K562 (cell line): ENCODE measurements around the gene SLC13A1. TPM values are rescaled to one million over a fixed set of nuclear protein-coding genes. Genes with fewer than 3 reads are reported as not detected.

ENCODE experiments used
- ATAC-seq: fragments of 200-7000 bp; cut with Tn5 transposase; 3 replicates; pipeline ENCODE4 v1.9.1; 2020; ENCODE audit warnings: moderate library complexity
- BruUV-seq: library from RNA; stranded (reverse); fragments of 400-500 nt; replicated peaks from 2 replicates; lab custom pipeline; 2021; lab: Mats Ljungman, UMichigan
- CTCF ChIA-PET: fragments of 300-600 bp; formaldehyde crosslinking; extraction: SDS; loops from one replicate; lab custom pipeline; 2021; ENCODE audit warnings: low intra/inter-chr PET ratio; lab: Yijun Ruan, JAX
- POLR2A ChIA-PET: fragments of 300-600, 350-650 bp; sonication (Branson Sonifier 250); formaldehyde crosslinking; extraction: SDS; loops from one replicate; lab custom pipeline; 2021; ENCODE audit warnings: antibody characterized with exemption, inconsistent platforms; lab: Yijun Ruan, JAX
- DNase-seq, 4 experiments: peaks; one replicate each; pipeline versions ENCODE4 v3.0.0 to v3.0.0-alpha.2; 2011 to 2018; ENCODE audit warnings: low spot score in 3 of 4, mixed read lengths in 3 of 4; ENCODE audit errors: extremely low read depth in 1 of 4
- FAIRE-seq: peaks from 2 replicates; lab custom pipeline; 2011; peaks lifted over from hg19 to GRCh38; lab: Jason Lieb, UNC
- H2AFZ ChIP-seq: 2 replicates; pipeline ENCODE4 v1.6.0; 2011; ENCODE audit warnings: low read depth, low read length, control low read depth, inconsistent platforms
- H3K27ac ChIP-seq: fragments of 200-600 bp; 3 replicates; pipeline ENCODE4 v1.8.0; 2011; ENCODE audit warnings: low read depth, mild to moderate bottlenecking, control low read depth, inconsistent platforms, low read length, moderate library complexity, mixed read lengths; ENCODE audit errors: extremely low read depth
- H3K27me3 ChIP-seq, 2 experiments: fragments of 300-600 bp in 1 of 2; 2 replicates in 1 of 2; 3 replicates in 1 of 2; pipeline versions ENCODE4 v1.6.0 to v1.8.0; 2011; ENCODE audit warnings: inconsistent platforms in 2 of 2, low read length in 2 of 2, mild to moderate bottlenecking in 1 of 2, mixed read lengths in 1 of 2, moderate library complexity in 1 of 2; ENCODE audit not compliant: control insufficient read depth in 2 of 2, insufficient read depth in 2 of 2
- H3K36me3 ChIP-seq: fragments of 300-600 bp; 3 replicates; pipeline ENCODE4 v1.8.0; 2011; ENCODE audit warnings: mild to moderate bottlenecking, low read length, inconsistent platforms; ENCODE audit not compliant: control insufficient read depth, insufficient read depth
- H3K4me1 ChIP-seq, 2 experiments: fragments of 200-600 bp in 1 of 2; replicated peaks in 1 of 2; 2 replicates in 1 of 2; 3 replicates in 1 of 2; pipeline versions ENCODE4 v1.5.1 to v1.8.0; 2011; ENCODE audit warnings: inconsistent platforms in 2 of 2, low read length in 2 of 2, mild to moderate bottlenecking in 1 of 2, mixed read lengths in 1 of 2, moderate library complexity in 1 of 2; ENCODE audit not compliant: control insufficient read depth in 2 of 2, insufficient read depth in 2 of 2
- H3K4me2 ChIP-seq: 2 replicates; pipeline ENCODE4 v1.6.1; 2011; ENCODE audit warnings: low read length, control low read depth, inconsistent platforms, mixed read lengths; ENCODE audit not compliant: insufficient read depth
- H3K4me3 ChIP-seq: fragments of 200-600 bp; sonication (generic), shearing (Covaris generic); 2 replicates; pipeline ENCODE4 v1.5.1; 2016; ENCODE audit warnings: control low read depth, inconsistent platforms
- H3K79me2 ChIP-seq: fragments of 200-600 bp; 3 replicates; pipeline ENCODE4 v1.8.0; 2011; ENCODE audit warnings: low read length, inconsistent platforms; ENCODE audit not compliant: control insufficient read depth, insufficient read depth
- H3K9ac ChIP-seq, 2 experiments: 2 replicates each; pipeline versions ENCODE4 v1.6.0 to v1.6.1; 2011; ENCODE audit warnings: low read depth in 2 of 2, low read length in 2 of 2, control low read depth in 1 of 2, inconsistent platforms in 1 of 2, mild to moderate bottlenecking in 1 of 2, mixed read lengths in 1 of 2; ENCODE audit not compliant: insufficient read depth in 1 of 2
- H3K9me1 ChIP-seq: one replicate; pipeline ENCODE4 v1.6.0; 2011; ENCODE audit warnings: inconsistent platforms, mild to moderate bottlenecking, low read length, moderate library complexity; ENCODE audit not compliant: control insufficient read depth, insufficient read depth
- H3K9me3 ChIP-seq: replicated peaks from 2 replicates; pipeline ENCODE4 v1.5.1; 2011; ENCODE audit warnings: low read depth, low read length, inconsistent platforms; ENCODE audit not compliant: control insufficient read depth, insufficient read depth
- H4K20me1 ChIP-seq: replicated peaks from 2 replicates; pipeline ENCODE4 v1.6.1; 2011; ENCODE audit warnings: low read length, inconsistent platforms, mixed read lengths; ENCODE audit not compliant: control insufficient read depth, insufficient read depth
- CBX5 ChIP-seq: IDR thresholded peaks from 2 replicates; pipeline ENCODE4 v1.6.1; 2014; ENCODE audit warnings: low read depth, borderline replicate concordance
- OTX1 ChIP-seq: fragments of 450-650 bp; formaldehyde crosslinking; IDR thresholded peaks from 2 replicates; pipeline ENCODE4 v1.4.0; 2022; ENCODE audit warnings: mild to moderate bottlenecking
- PYGO2 ChIP-seq: fragments of 450-650 bp; IDR thresholded peaks from 2 replicates; pipeline ENCODE4 v1.6.1; 2016; ENCODE audit warnings: mild to moderate bottlenecking, missing genetic modification characterization, moderate library complexity, missing compliant biosample characterization
- SMARCB1 ChIP-seq: IDR thresholded peaks from 2 replicates; pipeline ENCODE4 v1.6.1; 2011; ENCODE audit warnings: improper control_type of control experiment, low read depth; ENCODE audit not compliant: insufficient read length
- SMC3 ChIP-seq: conservative IDR thresholded peaks from 2 replicates; pipeline ENCODE4 v1.6.1; 2011; ENCODE audit warnings: low read depth, low read length, improper control_type of control experiment; ENCODE audit not compliant: insufficient read depth
- TAF15 ChIP-seq: fragments of 200-400 bp; formaldehyde crosslinking; IDR thresholded peaks from 2 replicates; pipeline ENCODE4 v1.6.1; 2017; ENCODE audit warnings: mild to moderate bottlenecking, low read depth, low read length, moderate library complexity
- TARDBP ChIP-seq: fragments of 450-650 bp; IDR thresholded peaks from 2 replicates; pipeline ENCODE4 v1.6.1; 2016
- WGBS: fragments of 100-300 bp; shearing (Covaris generic); methylation state at CpG from one replicate; pipeline ENCODE4 v1.1.6; 2016; ENCODE audit warnings: low coverage, mixed read lengths; ENCODE audit not compliant: insufficient coverage; ENCODE audit errors: missing lambda C conversion rate; 5-methylcytosine and 5-hydroxymethylcytosine counted together
- in situ Hi-C: fragments of 300-500 bp; cut with MboI; formaldehyde crosslinking; loops from 4 replicates; pipeline ENCODE4 v1.15.0; 2018; ENCODE audit warnings: inconsistent platforms, mixed read lengths
- intact Hi-C: fragments of 100-400 bp; cut with micrococcal nuclease; formaldehyde crosslinking; loops from 2 replicates; pipeline ENCODE4 v1.14.2; 2022
- polyA plus RNA-seq, 8 experiments: library from polyadenylated mRNA; depleted of rRNA in 4 of 8; stranded (reverse) in 5 of 8; unstranded in 3 of 8; fragments of >200 nt; fragmentation: Nextera tagmentation in 2 of 8; fragmentation: Illumina TruSeq in 1 of 8; extraction: Ambion mirVana in 2 of 8; extraction: Trizol in 1 of 8; gene quantifications; 2 replicates each; pipeline versions ENCODE4 v1.2.1 to v1.2.3, GENCODE V29; 2011 to 2014; ENCODE audit warnings: inconsistent platforms in 1 of 8, missing spikeins in 1 of 8
- total RNA-seq, 7 experiments: library from RNA; depleted of rRNA in 6 of 7; stranded (reverse); fragments of >200 nt in 6 of 7; fragmentation: Illumina TruSeq in 2 of 7; extraction: Trizol in 2 of 7; gene quantifications; 2 replicates each; pipeline versions ENCODE4 v1.2.1 to v1.2.3, GENCODE V29; 2011 to 2021; ENCODE audit warnings: low replicate concordance in 1 of 7
- TF ChIP-seq, protein P1 (sequence below): fragments of 450-650 bp; conservative IDR thresholded peaks from 2 replicates; pipeline ENCODE4 v1.6.1; 2016; ENCODE audit warnings: missing genetic modification characterization, low read depth, mild to moderate bottlenecking, control low read depth, missing compliant biosample characterization
- TF ChIP-seq, protein P2 (sequence below): fragments of 450-650 bp; formaldehyde crosslinking; IDR thresholded peaks from 2 replicates; pipeline ENCODE4 v1.4.0; 2020; ENCODE audit warnings: mild to moderate bottlenecking, moderate library complexity
- TF ChIP-seq, protein P3 (sequence below): fragments of 250-450 bp; sonication (Bioruptor Pico); IDR thresholded peaks from 2 replicates; pipeline ENCODE4 v1.5.0; 2021; ENCODE audit warnings: mild to moderate bottlenecking, borderline replicate concordance

Gene SLC13A1
- total and polyA plus RNA-seq, 9 of the 15 experiments (the other 6 are each of a cell fraction or from before 2014, with no cell fraction given), result 0.04 TPM; not detected in 8

DNA sequence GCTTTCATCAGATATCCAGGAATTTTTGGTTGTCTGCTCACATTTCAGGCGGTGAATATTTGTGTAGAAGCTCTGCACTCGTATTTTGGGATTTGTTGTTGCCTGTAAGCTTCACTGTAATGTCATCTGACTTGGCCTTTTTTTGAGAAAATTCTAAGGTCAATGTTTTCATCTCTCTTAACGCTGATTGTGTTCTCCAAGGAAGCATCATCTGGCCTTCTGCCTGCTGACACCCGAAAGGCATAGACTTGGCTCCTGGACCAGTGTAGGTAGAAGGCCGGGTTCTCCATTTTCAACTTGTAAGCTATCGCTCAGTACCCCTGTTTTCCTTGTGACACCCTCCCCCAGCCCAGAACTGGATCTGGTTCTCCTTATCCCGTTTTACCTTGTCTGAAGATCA lies 44.2 kb downstream of the SLC13A1 start:
- H3K27me3 ChIP-seq, result no peaks in the 10 kb centered on the region
- no peak overlapping the region for H3K4me2 ChIP-seq
- FAIRE-seq, result no peak
- no peaks in the 10 kb centered on the region for H3K9me1 ChIP-seq
- ChIA-PET POLR2A (no interaction called here), CTCF (no interaction called here)
- H3K4me3 ChIP-seq, result no peak overlapping the region
- H3K36me3 ChIP-seq, result no peaks in the 10 kb centered on the region
- no peak for DNase-seq
- H3K4me1 ChIP-seq, result no peaks in the 10 kb centered on the region
- 1% methylated on average over 7 of the region's 7 CpGs for WGBS
- intact Hi-C loops (loop anchor here (2.0 kb wide), 1 partner anchor 937 kb away; no protein-coding TSS in a partner anchor), in situ Hi-C loops (no loop called here)
- no peak overlapping the region for H2AFZ ChIP-seq
- H3K9ac ChIP-seq, result no peak overlapping the region
- no peaks in the 10 kb centered on the region for H3K79me2 ChIP-seq
- BruUV-seq, result no TSS peak
- TF ChIP-seq PYGO2 (tag) (no peak), OTX1 (CRISPR knock-in tag) (no peak)
- TF ChIP-seq, protein P1, sequence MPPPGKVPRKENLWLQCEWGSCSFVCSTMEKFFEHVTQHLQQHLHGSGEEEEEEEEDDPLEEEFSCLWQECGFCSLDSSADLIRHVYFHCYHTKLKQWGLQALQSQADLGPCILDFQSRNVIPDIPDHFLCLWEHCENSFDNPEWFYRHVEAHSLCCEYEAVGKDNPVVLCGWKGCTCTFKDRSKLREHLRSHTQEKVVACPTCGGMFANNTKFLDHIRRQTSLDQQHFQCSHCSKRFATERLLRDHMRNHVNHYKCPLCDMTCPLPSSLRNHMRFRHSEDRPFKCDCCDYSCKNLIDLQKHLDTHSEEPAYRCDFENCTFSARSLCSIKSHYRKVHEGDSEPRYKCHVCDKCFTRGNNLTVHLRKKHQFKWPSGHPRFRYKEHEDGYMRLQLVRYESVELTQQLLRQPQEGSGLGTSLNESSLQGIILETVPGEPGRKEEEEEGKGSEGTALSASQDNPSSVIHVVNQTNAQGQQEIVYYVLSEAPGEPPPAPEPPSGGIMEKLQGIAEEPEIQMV, result no peak
- no peaks in the 10 kb centered on the region for H4K20me1 ChIP-seq
- no peak overlapping the region for H3K27ac ChIP-seq
- ATAC-seq, result no peak
- H3K9me3 ChIP-seq, result no peaks in the 10 kb centered on the region

DNA sequence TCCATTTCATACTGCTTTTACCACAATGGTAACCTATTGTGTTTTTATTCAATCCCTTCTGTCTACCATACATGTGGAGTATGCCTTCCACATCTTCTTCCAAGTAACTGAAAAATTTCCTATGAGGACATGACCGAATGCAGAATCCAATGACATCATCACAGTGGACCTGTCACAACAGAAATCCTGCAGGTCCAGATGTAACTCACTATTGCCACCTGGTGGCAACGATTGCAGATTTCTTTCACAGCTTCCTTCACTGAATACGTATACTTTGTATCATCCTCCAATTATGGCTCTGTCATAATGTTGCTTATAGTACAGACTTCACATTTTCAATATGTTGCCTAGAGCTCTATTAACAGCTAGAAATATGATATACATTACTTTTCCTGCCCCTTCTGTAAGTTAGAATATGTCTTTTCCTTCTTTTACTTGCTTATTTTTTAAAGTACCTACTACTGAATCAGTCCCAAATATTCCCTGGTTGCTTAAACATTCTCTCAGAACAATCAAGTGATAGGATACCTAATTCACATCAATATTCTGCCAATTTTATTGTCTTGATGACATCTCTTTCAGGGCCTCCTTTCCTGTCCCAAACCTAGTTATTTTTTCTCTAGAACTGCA lies 45.4 kb downstream of the SLC13A1 start:
- CTCF ChIA-PET, result no interaction called here
- TF ChIP-seq CBX5 (no peak), SMC3 (peak; percentile 61), TAF15 (no peak), TARDBP (no peak), SMARCB1 (no peak)
- TF ChIP-seq, protein P2, sequence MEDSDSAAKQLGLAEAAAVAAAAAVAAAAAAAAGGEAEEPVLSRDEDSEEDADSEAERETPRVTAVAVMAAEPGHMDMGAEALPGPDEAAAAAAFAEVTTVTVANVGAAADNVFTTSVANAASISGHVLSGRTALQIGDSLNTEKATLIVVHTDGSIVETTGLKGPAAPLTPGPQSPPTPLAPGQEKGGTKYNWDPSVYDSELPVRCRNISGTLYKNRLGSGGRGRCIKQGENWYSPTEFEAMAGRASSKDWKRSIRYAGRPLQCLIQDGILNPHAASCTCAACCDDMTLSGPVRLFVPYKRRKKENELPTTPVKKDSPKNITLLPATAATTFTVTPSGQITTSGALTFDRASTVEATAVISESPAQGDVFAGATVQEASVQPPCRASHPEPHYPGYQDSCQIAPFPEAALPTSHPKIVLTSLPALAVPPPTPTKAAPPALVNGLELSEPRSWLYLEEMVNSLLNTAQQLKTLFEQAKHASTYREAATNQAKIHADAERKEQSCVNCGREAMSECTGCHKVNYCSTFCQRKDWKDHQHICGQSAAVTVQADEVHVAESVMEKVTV (CRISPR knock-in tag), result peak; percentile 58
- TF ChIP-seq, protein P3, sequence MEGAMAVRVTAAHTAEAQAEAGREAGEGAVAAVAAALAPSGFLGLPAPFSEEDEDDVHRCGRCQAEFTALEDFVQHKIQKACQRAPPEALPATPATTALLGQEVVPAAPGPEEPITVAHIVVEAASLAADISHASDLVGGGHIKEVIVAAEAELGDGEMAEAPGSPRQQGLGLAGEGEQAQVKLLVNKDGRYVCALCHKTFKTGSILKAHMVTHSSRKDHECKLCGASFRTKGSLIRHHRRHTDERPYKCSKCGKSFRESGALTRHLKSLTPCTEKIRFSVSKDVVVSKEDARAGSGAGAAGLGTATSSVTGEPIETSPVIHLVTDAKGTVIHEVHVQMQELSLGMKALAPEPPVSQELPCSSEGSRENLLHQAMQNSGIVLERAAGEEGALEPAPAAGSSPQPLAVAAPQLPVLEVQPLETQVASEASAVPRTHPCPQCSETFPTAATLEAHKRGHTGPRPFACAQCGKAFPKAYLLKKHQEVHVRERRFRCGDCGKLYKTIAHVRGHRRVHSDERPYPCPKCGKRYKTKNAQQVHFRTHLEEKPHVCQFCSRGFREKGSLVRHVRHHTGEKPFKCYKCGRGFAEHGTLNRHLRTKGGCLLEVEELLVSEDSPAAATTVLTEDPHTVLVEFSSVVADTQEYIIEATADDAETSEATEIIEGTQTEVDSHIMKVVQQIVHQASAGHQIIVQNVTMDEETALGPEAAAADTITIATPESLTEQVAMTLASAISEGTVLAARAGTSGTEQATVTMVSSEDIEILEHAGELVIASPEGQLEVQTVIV (CRISPR knock-in tag), result no peak

More for the DNA sequence above, 45.4 kb downstream of the SLC13A1 start:
- Histone ChIP-seq H3K9me1 (no peaks in the 10 kb centered on the region), H3K9ac (no peak overlapping the region), H4K20me1 (no peaks in the 10 kb centered on the region), H3K9me3 (no peaks in the 10 kb centered on the region), H3K79me2 (no peaks in the 10 kb centered on the region), H2AFZ (no peak overlapping the region), H3K36me3 (no peaks in the 10 kb centered on the region), H3K4me2 (no peak overlapping the region), H3K27me3 (no peaks in the 10 kb centered on the region), H3K4me1 (no peaks in the 10 kb centered on the region), H3K4me3 (no peak overlapping the region), H3K27ac (no peak overlapping the region)
- intact Hi-C loops, result loop anchor here (2.0 kb wide), 1 partner anchor 936 kb away; no protein-coding TSS in a partner anchor
- no TSS peak for BruUV-seq
- ATAC-seq (peak; percentile 91), FAIRE-seq (peak; percentile 85), DNase-seq (peak; percentile 56 to 81 (median 66))
- POLR2A ChIA-PET, result no interaction called here
- WGBS, result 1% methylated on average over 3 of the region's 3 CpGs
- in situ Hi-C loops, result no loop called here
